Type B pancreatic cell (in vitro differentiated cells): Measurements from ENCODE around the gene BARHL2. TPM values are rescaled to one million over a fixed set of nuclear protein-coding genes. Genes with fewer than 3 reads are reported as not detected.

Source experiments
- DNase-seq: peaks from one replicate; pipeline ENCODE4 v3.0.0; 2021; ENCODE audit warnings: mixed read lengths; ENCODE audit not compliant: unreplicated experiment; ENCODE audit errors: extremely low spot score
- H3K27ac Mint-ChIP-seq: 2 replicates; pipeline ENCODE4 v1.8.0; 2021; ENCODE audit warnings: mild to moderate bottlenecking, mixed read lengths
- H3K27me3 Mint-ChIP-seq: 2 replicates; pipeline ENCODE4 v1.8.0; 2021; ENCODE audit warnings: mixed read lengths
- H3K36me3 Mint-ChIP-seq: 2 replicates; pipeline ENCODE4 v1.8.0; 2021; ENCODE audit warnings: mixed read lengths
- H3K4me1 Mint-ChIP-seq: one replicate; pipeline ENCODE4 v1.8.0; 2021; ENCODE audit warnings: mixed read lengths; ENCODE audit not compliant: unreplicated experiment
- H3K4me3 Mint-ChIP-seq: 2 replicates; pipeline ENCODE4 v1.8.0; 2021; ENCODE audit warnings: mild to moderate bottlenecking, mixed read lengths
- H3K9me3 Mint-ChIP-seq: 2 replicates; pipeline ENCODE4 v1.8.0; 2021; ENCODE audit warnings: mixed read lengths
- CTCF ChIP-seq: fragments of 200-600 bp; sonication (generic); conservative IDR thresholded peaks from 2 replicates; pipeline ENCODE4 v1.5.0; 2021; ENCODE audit warnings: antibody characterized with exemption, mild to moderate bottlenecking
- total RNA-seq: library from RNA; stranded (reverse); gene quantifications from 2 replicates; pipeline ENCODE4 v1.2.1, GENCODE V29; 2021; ENCODE audit warnings: low replicate concordance

Gene BARHL2
- total RNA-seq, 1 donor from 2014 or later = 14.8 TPM

DNA sequence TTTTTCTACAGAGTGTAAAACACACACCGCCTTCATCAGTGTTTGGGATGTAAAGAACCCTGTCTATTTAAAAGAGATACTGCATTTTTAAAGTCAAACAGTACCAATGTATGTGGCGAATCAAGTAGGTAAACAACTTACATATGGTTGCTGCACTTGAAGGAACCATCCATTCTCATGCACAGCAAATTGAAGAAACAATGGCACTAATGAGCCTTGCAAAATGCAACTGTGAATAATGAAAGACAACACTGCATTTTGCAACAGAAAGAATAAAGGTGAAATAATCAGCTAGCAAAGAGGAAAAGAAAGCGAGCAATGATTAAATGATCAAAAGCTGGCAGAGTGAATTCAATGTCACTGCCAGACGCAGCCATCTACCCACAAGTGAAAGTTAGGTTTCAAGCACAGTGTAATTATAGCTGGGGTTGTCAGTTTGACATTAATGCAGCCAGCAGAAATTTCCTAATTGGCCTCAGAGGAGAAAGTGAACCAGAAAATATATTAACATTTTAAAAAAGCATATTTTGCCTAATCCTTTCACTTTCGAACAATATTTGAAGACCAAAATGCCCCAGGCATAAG, 10.9 kb upstream of the BARHL2 start:
- H3K4me3 Mint-ChIP-seq = peak overlapping the region; percentile 79
- H3K27me3 Mint-ChIP-seq = peaks cover 99% of the 10 kb centered on the region
- DNase-seq = no peak
- H3K27ac Mint-ChIP-seq = no peak overlapping the region
- peaks cover 26% of the 10 kb centered on the region for H3K4me1 Mint-ChIP-seq
- no peak for TF ChIP-seq CTCF
- no peaks in the 10 kb centered on the region for H3K9me3 Mint-ChIP-seq
- H3K36me3 Mint-ChIP-seq = no peaks in the 10 kb centered on the region

- no peaks in the 10 kb centered on the region for H3K36me3 Mint-ChIP-seq
- H3K4me3 Mint-ChIP-seq = peak overlapping the region; percentile 83
- TF ChIP-seq CTCF = no peak
- peaks cover 26% of the 10 kb centered on the region for H3K4me1 Mint-ChIP-seq
- peaks cover 99% of the 10 kb centered on the region for H3K27me3 Mint-ChIP-seq
- H3K27ac Mint-ChIP-seq = no peak overlapping the region
- no peak for DNase-seq
- no peaks in the 10 kb centered on the region for H3K9me3 Mint-ChIP-seq
Measured at GRCh38 chr1:90726986-90727480, 9.9 kb upstream of the BARHL2 start.

DNA sequence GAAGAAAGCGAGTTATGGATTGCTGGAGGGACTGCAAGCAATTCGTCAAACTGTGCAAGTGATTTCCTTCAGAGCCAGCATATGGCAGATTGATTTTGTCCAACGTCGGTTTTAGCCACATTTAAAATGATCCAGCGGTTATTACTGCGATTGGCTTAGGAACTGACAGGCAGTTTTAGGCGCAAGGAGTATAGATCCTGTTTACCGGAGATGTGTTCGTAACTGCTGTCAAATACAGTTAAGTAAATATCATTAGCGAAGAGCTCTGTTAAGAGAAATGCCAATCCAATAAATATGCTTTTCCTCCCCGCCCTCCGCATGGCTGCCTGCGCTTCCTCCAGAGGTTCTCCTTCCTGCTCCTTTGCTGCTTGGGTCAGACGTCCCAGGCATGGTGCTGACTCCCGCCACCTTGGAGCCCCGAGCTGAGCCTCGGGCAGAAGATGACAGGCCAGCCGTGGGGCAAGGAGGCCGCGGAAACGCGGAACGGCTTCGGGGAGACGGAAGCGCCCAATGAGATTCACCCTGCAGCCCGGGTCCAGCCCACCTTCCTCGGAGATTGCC, 9.4 kb upstream of the BARHL2 start:
- no peak for DNase-seq
- Mint-ChIP-seq H3K27ac (peak overlapping the region; percentile 8), H3K9me3 (peaks cover under 1% of the 10 kb centered on the region), H3K27me3 (peaks cover 99% of the 10 kb centered on the region), H3K36me3 (no peaks in the 10 kb centered on the region), H3K4me3 (peak overlapping the region; percentile 83), H3K4me1 (peaks cover 27% of the 10 kb centered on the region)
- no peak for TF ChIP-seq CTCF

DNA sequence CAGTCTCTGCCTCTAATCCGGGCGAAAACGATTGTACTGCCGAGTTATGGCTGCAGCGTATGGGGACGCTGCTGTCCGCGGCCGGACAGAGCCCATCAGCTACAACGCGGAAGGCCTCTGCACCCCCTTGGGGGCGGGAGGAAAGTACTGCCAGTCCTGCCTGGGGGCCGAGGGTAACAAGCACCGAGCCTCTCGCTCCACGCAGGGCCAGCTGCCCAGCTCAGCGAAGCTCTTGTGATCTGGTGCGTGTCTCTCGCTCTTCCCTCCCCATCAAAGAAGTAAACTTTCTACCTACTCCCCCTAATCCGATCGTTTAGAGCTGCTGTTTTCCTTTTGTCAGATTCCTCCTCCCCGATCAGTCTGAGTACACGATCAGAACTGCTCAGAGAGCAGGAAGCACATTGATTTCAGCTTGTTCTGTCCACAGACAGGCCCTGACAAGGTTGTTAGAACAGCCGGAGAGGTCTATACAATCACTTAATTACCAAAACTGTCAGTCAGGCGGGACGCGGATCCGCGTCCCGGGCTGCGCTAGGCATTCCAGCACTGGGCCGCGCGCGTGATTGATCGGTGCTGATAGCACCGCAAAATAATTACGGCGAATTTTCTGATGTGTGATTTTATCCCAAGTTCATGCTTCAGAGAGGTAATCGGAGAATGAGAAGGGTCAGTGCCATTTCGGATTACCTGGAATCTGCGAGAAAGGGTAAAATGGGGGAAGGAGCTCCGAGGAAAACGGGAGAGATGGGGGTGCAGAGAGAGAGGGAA, 8.7 kb upstream of the BARHL2 start:
- H3K4me3 Mint-ChIP-seq = peak overlapping the region; percentile 83
- H3K36me3 Mint-ChIP-seq = peaks cover 3% of the 10 kb centered on the region
- DNase-seq = no peak
- peak overlapping the region; percentile 8 for H3K27ac Mint-ChIP-seq
- H3K27me3 Mint-ChIP-seq = peaks cover 99% of the 10 kb centered on the region
- peaks cover 4% of the 10 kb centered on the region for H3K9me3 Mint-ChIP-seq
- TF ChIP-seq CTCF = peak; percentile 19
- H3K4me1 Mint-ChIP-seq = peaks cover 30% of the 10 kb centered on the region

DNA sequence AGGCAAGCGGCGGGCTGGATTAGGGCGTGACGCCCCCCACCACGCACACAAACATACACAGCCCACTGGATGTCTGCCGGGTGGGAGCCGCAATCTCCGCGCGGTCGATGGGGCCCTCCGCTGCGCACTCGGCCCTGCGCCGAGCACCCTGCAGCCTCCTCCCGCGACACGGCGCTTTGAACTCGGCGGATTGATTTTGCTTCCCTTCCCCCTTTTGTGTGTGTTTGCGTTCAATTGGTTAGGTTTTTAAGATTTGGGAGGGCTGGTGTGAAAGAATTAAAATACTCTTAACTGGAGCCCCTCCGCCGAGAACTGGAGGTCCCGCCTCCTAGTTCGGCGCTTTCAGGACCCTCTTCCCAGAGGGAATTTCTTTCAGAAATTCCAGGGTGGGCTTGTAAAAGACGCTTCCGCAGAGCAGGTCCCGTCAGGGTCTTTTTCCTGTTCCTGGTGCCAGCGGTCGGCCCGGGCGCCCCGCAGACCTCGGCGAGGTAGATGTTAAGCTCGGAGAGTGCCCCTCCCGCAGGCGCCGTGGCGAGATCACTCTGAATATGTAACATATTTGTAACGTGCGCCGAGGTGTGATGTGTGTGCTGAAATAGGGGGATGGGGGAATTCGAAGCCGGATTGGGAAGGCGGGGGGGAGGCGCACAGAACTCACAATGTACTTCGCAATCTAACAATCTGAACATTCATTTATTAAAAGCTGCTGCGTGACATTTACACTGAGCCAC, 8.0 kb upstream of the BARHL2 start:
- Mint-ChIP-seq H3K27ac (peak overlapping the region; percentile 8), H3K27me3 (peaks cover 99% of the 10 kb centered on the region), H3K9me3 (peaks cover 4% of the 10 kb centered on the region), H3K4me3 (peak overlapping the region; percentile 83), H3K4me1 (peaks cover 26% of the 10 kb centered on the region), H3K36me3 (peaks cover 3% of the 10 kb centered on the region)
- no peak for TF ChIP-seq CTCF
- no peak for DNase-seq
